Stimulated activated CD4-positive, alpha-beta T cell treated with anti-CD3 and anti-CD28 coated beads, TNF-alpha, amount 100 ng/mL, for 1 hour (primary cell): ENCODE data around the gene TRIM51.
"Not testable (repeated sequence)": the region's sequence is repeated elsewhere in the genome, so short reads cannot be mapped to it uniquely, and the experiment has no call there.

Experiments used
- DNase-seq, 3 donors: peaks; one replicate each; pipeline ENCODE4 v3.0.0-alpha.2; 2020; ENCODE audit warnings: low read depth in 3 of 3, low spot score in 1 of 3

The TRIM51 gene, protein sequence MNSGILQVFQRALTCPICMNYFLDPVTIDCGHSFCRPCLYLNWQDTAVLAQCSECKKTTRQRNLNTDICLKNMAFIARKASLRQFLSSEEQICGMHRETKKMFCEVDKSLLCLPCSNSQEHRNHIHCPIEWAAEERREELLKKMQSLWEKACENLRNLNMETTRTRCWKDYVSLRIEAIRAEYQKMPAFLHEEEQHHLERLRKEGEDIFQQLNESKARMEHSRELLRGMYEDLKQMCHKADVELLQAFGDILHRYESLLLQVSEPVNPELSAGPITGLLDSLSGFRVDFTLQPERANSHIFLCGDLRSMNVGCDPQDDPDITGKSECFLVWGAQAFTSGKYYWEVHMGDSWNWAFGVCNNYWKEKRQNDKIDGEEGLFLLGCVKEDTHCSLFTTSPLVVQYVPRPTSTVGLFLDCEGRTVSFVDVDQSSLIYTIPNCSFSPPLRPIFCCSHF

DNA sequence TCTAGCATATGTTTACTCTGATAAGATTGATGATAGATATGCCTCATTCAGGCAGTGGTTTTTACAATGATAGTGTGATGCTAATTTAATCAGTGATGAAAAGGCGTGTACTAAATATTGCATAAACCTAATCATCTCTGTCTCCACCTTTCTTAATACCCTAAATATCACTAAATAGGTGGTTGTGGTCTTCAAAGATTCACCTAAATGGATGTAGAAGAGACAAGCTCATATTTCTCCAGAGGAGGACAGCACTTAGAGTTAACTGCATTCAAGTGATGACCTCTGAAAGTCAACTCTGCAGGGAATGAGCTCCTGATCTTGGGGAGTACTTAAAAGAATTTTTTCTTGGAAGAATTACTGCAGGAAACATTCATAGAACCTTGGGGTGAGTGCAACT lies at the start of gene TRIM51:
TRIM51 (plus strand) TSS at position 301 of the 400 bp plus-strand sequence. CDS start 2,132 bp downstream, outside the sequence.
- DNase-seq, result not testable (repeated sequence)

DNA sequence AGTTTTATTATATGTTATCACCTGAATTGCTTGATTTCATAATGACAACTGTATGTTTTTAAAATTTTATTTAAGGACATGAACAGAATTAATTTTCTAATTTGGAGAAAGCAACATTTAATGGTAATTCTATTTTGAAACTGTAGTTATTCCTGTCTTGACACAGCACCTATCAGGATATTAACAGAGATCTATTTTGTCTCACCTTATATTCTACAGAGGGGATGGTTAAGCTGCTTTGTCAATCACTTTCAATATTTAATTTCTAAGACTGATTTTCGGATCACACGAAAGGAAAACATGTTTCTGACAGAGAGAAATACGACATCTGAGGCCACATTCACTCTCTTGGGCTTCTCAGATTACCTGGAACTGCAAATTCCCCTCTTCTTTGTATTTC lies 44.6 kb upstream of the TRIM51 start, which contains the start of gene OR5D16:
OR5D16 (plus strand) TSS at position 301 of the 400 bp plus-strand sequence; CDS start at position 301, 0 bp downstream.
- DNase-seq, result no peak

DNA sequence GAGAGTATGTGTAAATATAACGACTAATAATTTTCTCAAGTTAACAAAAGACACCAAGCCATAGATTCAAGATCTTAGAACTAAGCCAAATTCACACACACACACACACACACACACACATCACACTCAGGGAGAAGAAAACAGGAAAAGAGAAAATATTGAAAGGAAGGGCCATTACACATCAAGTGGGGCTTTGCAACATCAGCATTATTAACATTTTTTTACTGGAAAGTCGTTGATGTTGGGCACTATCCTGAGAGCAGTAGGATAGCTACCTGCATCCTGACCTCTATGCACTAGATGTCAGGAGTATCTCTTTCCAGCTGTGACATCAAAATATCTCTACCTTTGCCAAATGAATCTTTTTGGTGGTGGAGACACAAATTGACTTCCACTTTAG lies 35.6 kb upstream of the TRIM51 start:
- no peak for DNase-seq

DNA sequence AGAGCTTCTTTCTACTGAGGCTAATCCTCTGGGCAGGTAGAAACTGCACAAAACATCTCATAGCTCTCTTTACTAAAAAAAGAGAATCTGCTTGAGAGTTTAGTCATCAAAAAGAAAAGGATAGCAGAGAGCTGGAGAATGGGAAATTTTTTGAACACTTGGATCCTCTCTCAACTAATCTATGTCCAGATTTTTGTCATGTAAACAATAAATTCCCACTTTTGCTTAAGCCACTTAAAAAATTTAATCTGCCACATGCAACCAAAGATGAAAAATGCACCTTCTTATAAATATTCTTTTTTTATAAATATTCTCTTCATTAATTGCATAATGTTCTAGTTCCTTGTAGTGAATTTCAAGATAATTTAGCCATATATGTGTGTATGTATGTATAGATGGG lies 34.1 kb upstream of the TRIM51 start:
- no peak for DNase-seq

DNA sequence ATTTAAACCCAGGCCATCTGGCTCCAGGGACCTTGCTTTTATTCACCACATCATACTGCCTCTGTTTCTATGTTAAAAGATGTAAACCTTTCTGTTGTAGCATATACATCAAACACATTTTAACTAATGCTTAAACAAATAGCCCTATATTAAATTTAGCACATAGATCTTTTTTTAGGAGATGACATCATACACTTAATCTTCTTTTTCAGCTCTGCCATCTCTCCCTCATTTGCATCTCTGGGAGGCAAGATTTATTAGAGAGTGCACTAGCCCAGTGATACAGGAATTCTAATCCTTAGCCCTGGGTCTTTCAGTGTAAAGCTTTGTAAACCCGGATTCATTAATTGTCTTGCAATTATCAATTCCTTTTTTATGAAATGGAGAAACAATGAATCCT lies 31.0 kb upstream of the TRIM51 start:
- no peak for DNase-seq

DNA sequence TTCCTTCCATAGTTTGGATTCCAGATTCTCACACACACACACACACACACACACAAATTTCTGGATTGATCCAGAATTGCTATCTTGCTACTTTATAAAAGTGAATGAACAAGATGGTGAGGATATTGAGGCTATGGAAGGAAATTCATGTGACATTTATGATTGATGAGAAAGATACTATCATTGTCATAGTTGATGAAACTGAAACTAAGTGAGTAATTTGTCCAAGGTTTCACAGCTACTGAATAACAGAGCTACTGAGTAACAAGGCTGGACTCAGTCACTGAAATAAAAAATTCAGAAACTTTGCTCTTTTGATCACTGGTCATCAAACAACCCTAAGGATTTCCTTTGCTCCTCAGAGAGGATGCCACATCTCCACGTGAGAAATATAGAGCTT lies 28.4 kb upstream of the TRIM51 start:
- no peak for DNase-seq

DNA sequence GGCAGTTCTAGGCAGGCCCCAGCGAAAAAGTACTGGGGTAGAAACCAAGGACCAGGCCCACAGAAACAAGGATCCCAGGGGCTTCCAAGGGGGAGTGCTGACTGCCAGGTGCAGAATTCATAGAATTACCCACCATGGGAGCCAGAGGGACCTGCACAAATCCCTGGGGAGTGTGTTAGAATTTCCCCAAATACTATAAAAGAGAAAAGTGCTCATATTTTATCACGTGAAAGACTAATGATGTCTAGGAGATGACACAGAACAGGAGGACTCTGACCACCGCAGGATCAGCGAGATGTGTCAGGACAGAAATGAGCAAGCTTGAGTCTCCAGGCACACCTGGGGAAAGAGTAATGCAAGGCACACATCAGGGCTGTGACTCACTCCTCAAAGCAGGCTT lies 15.7 kb upstream of the TRIM51 start:
- DNase-seq, result not testable (repeated sequence)

DNA sequence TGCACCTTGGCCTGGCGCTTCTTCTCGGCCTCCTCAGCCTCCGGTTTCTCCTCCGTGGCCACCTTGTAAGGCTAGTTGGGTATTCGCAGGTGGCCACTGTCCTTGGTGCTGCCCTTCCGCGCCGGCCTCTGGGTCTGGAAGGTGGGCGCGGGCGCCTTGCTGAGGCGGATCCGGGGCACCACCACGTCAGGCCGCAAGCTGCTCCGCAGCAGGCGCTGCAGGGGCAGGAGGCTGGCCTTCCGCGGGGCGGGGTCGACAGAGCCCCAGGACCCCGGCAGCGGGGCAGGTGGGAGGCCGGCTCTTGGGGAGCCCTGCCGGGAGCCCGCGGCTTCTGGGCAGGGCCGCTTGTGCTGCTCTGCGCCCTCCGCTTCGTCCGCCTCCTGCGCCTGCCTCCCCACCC lies 10.4 kb upstream of the TRIM51 start:
- not testable (repeated sequence) for DNase-seq

DNA sequence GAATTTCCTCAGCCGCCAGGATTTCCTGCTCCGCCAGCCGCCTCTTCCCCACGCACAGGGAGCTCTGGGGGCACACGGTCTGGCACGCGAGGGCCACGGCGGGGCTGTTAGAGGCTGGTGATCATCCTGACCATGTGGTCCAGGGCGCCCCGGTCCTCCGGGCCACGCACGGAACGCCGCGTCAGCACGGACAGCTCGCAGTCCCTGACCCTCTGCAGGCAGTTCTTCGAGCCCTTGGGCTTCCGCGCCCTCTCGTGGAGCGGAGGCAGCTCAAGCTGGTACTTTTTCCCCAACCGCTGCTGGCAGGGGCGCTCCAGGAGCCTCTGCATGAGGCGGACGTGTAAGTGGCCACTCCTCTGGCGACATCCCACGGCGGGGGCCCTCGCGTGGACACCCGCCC lies 10.0 kb upstream of the TRIM51 start:
- not testable (repeated sequence) for DNase-seq

DNA sequence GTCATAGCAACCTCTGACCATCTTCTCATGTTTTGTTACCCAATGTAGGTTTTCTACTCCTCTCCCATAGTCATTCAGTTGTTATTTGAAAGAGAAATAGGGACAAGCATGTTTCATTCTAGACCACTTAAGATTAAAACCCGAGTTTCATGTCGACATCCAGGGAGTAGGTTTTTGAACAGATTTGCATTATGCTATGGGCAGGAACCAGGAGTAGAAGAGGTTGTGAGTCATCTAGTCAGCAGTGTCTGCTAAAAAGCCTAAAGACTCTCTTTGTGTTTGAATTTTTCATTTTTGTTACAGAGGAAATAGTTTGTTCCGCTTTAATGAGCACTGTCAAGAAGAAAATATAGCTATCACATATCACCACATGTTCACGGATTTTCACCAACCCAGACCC lies 1.9 kb downstream of the TRIM51 start:
- DNase-seq, result not testable (repeated sequence)

DNA sequence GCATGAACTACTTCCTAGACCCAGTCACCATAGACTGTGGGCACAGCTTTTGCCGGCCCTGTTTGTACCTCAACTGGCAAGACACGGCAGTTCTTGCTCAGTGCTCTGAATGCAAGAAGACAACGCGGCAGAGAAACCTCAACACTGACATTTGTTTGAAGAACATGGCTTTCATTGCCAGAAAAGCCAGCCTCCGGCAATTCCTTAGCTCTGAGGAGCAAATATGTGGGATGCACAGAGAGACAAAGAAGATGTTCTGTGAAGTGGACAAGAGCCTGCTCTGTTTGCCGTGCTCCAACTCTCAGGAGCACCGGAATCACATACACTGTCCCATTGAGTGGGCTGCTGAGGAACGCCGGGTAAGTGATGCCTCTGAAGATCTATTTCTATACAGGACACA lies 2.4 kb downstream of the TRIM51 start:
- DNase-seq, result not testable (repeated sequence)

DNA sequence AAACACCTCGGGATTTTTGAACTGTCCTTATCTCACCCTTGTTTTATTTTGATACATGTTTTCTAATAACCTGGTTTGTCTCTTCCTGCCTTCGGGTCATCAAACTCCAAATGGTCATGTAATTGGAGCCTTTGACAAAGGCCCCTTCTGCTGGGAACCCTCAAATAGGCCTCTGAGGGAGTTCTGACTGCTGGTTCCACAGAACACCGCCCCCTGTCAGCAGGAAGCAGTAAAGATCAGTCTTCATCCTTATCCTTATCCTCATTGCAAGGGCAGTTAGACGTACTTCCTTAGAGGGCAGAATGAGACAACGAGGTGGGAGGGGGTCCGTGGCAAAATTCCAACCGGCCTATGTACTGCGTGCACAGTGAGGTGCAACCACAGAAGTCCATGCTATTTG lies 12.1 kb downstream of the TRIM51 start:
- DNase-seq, result no peak

DNA sequence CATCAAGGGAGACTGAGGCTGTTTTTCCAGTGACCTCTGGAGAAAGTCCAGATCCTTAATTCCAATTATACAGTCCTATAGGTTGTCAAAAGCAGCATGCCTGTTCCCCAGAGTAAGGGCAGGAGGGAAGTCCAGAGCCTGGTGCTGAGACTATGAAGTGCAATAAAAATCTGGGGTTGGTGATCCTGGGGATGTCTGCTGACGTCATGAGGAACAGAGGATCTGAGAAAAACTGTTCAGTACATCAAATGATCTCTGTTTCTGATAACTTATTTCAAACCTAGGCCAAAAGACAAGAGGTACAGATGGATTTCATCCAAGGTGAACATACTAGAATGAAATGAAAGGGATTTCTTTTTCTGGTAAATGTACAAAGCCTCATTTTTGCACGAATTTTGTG lies 19.2 kb downstream of the TRIM51 start:
- DNase-seq, result no peak

DNA sequence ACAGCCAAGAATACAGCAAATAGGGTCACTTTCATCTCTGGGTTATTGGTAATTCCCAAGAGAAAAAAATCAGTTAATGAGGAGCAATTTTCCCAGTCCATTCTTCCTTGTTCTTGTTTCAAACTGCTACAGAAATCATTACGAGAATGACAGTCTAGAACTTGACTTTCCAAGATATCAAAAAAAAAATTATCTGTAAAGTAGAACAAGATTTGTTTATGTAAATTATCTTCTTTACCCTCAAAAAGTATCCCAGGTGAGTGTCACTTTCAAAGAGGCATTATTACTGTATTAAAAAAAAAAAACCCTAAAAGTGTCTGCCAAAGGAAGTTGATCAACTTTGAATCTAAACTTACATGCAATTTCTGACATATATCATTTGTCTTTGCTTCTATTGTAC lies 31.4 kb downstream of the TRIM51 start, which contains the start of gene OR5W2:
OR5W2 (minus strand) TSS at position 101 of the 400 bp plus-strand sequence; CDS start at position 101, 0 bp downstream.
- DNase-seq, result no peak

DNA sequence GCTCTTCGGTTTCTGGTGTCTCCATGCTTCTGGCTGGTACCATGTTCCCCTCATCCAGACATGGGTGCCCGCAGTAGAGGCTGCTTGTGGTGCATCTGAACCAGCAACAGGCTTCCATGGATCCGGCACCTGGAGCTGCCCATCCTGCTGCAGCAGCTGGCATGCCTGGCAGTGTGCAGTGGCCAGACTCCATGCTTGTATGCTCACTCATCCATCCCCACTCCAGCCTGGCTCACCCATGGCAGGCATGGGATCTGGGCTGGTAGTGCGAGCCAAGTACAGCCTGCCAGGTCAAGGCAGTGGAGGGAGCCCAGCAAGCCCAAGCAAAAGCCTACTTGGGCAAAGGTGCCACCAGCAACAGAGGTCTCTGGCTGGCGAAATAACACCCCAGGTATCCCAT lies 37.4 kb downstream of the TRIM51 start:
- DNase-seq, result no peak

DNA sequence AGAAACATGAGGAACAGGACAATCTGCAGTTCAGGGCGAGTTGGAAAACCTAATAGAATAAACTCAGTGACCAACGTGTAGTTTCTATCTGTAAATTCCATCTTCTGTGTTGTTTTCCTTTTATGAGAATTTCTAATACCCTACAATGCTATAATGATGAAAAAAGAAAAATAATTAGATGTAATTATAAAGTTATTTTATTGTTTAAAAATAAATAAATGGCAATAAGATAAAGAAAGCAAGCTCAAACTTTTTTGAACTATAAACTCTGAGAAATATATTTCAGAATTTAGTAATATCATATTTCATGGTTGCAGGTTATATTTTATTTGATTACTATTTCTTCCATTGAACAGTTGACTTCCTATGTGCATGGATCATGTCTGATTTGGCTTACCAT lies 53.2 kb downstream of the TRIM51 start, which contains the start of gene OR5I1:
OR5I1 (minus strand) TSS at position 101 of the 400 bp plus-strand sequence; CDS start at position 101, 0 bp downstream.
- DNase-seq, result no peak
